HepG2 (cell line): ENCODE results near the gene ZNF584. TPM values are rescaled to one million over a fixed set of nuclear protein-coding genes. Genes with fewer than 3 reads are reported as not detected.
A peak's percentile ranks its signal among the peaks of the same experiment; 100 is the strongest.

ENCODE experiments used
- ATAD3A ChIP-seq: sonication (generic); formaldehyde crosslinking; IDR thresholded peaks from 2 replicates; pipeline ENCODE4 v1.4.0; 2020; ENCODE audit warnings: missing genetic modification reagents
- ATF1 ChIP-seq: IDR thresholded peaks from 2 replicates; pipeline ENCODE4 v1.6.1; 2016; ENCODE audit warnings: mild to moderate bottlenecking, control low read depth
- ATF5 ChIP-seq: sonication (generic); formaldehyde crosslinking; IDR thresholded peaks from 2 replicates; pipeline ENCODE4 v1.4.0; 2020; ENCODE audit warnings: mild to moderate bottlenecking, low read depth, missing genetic modification reagents
- ATF7-NPFF ChIP-seq: sonication (generic); formaldehyde crosslinking; IDR thresholded peaks from 2 replicates; pipeline ENCODE4 v1.8.1; 2023; ENCODE audit warnings: mild to moderate bottlenecking, low read depth, missing genetic modification reagents, moderate library complexity
- CBX5 ChIP-seq: sonication (generic); formaldehyde crosslinking; IDR thresholded peaks from 2 replicates; pipeline ENCODE4 v1.4.0; 2020; ENCODE audit warnings: missing genetic modification reagents, borderline replicate concordance
- FOXP4 ChIP-seq: sonication (generic); formaldehyde crosslinking; IDR thresholded peaks from 2 replicates; pipeline ENCODE4 v1.4.0; 2020; ENCODE audit warnings: missing genetic modification reagents
- HDAC1 ChIP-seq: sonication (generic); formaldehyde crosslinking; IDR thresholded peaks from 2 replicates; pipeline ENCODE4 v1.5.1; 2020; ENCODE audit warnings: mild to moderate bottlenecking, missing genetic modification reagents
- NFIC ChIP-seq: IDR thresholded peaks from 2 replicates; pipeline ENCODE4 v1.6.1; 2012; ENCODE audit warnings: mild to moderate bottlenecking, low read length, inconsistent platforms
- PPARG ChIP-seq: conservative IDR thresholded peaks from 2 replicates; pipeline ENCODE4 v1.6.1; 2016; ENCODE audit warnings: missing biosample characterization, missing genetic modification reagents
- SMARCC2 ChIP-seq: fragments of 450-650 bp; IDR thresholded peaks from 2 replicates; pipeline ENCODE4 v1.6.1; 2017; ENCODE audit warnings: antibody characterized with exemption, mild to moderate bottlenecking
- SNAPC5 ChIP-seq: sonication (generic); formaldehyde crosslinking; IDR thresholded peaks from 2 replicates; pipeline ENCODE4 v1.8.1; 2023; ENCODE audit warnings: mild to moderate bottlenecking, missing genetic modification reagents, borderline replicate concordance
- SOX5 ChIP-seq: IDR thresholded peaks from 2 replicates; pipeline ENCODE4 v1.6.1; 2016; ENCODE audit warnings: borderline replicate concordance
- SYNCRIP ChIP-seq: fragments of 200-400 bp; formaldehyde crosslinking; IDR thresholded peaks from 2 replicates; pipeline ENCODE4 v1.6.1; 2018; ENCODE audit warnings: mild to moderate bottlenecking, low read depth, low read length; ENCODE audit not compliant: insufficient read depth
- TCF7 ChIP-seq: sonication (generic); IDR thresholded peaks from 2 replicates; pipeline ENCODE4 v1.6.1; 2016; ENCODE audit warnings: antibody characterized with exemption, low read depth
- ZBTB8A ChIP-seq: sonication (generic); formaldehyde crosslinking; IDR thresholded peaks from 2 replicates; pipeline ENCODE4 v1.4.0; 2020; ENCODE audit warnings: mild to moderate bottlenecking, low read depth, missing genetic modification reagents, borderline replicate concordance
- ZNF101 ChIP-seq: sonication (generic); formaldehyde crosslinking; IDR thresholded peaks from 2 replicates; pipeline ENCODE4 v1.4.0; 2020; ENCODE audit warnings: mild to moderate bottlenecking, low read depth, missing genetic modification reagents, borderline replicate concordance
- ZNF574 ChIP-seq: sonication (generic); formaldehyde crosslinking; IDR thresholded peaks from 2 replicates; pipeline ENCODE4 v1.4.0; 2020; ENCODE audit warnings: missing genetic modification reagents
- ZNF740 ChIP-seq: sonication (generic); formaldehyde crosslinking; IDR thresholded peaks from 2 replicates; pipeline ENCODE4 v1.4.0; 2020; ENCODE audit warnings: missing genetic modification reagents
- ZNF749 ChIP-seq: sonication (generic); formaldehyde crosslinking; IDR thresholded peaks from 2 replicates; pipeline ENCODE4 v1.8.0; 2022; ENCODE audit warnings: mild to moderate bottlenecking, missing genetic modification reagents, moderate library complexity, borderline replicate concordance
- ZNF788 ChIP-seq: sonication (generic); formaldehyde crosslinking; IDR thresholded peaks from 2 replicates; pipeline ENCODE4 v1.5.0; 2020; ENCODE audit warnings: mild to moderate bottlenecking, missing genetic modification reagents, borderline replicate concordance
- ZNF800 ChIP-seq: sonication (generic); formaldehyde crosslinking; IDR thresholded peaks from 2 replicates; pipeline ENCODE4 v1.4.0; 2020; ENCODE audit warnings: missing genetic modification reagents
- polyA plus RNA-seq, 8 experiments: library from polyadenylated mRNA; depleted of rRNA in 3 of 8; stranded (reverse) in 7 of 8; unstranded in 1 of 8; fragments of >200 nt; fragmentation: Illumina TruSeq in 4 of 8; extraction: Trizol in 4 of 8; gene quantifications; 2 replicates each; pipeline versions ENCODE4 v1.2.1 to v1.2.3, GENCODE V29; 2011 to 2016; ENCODE audit warnings: low read depth in 4 of 8, missing spikeins in 1 of 8, mixed read lengths in 1 of 8; ENCODE audit not compliant: insufficient read depth in 1 of 8
- total RNA-seq, 5 experiments: library from RNA; depleted of rRNA; stranded (reverse); fragments of >200 nt; fragmentation: Illumina TruSeq; extraction: Trizol; gene quantifications; 2 replicates each; pipeline ENCODE4 v1.2.3, GENCODE V29; 2016; ENCODE audit warnings: low read depth in 1 of 5

Gene ZNF584
- total and polyA plus RNA-seq, 2 of the 13 experiments (the other 11 are each of a cell fraction or from before 2014, with no cell fraction given) = 2.4 to 7.0 TPM

- TF ChIP-seq ZNF574 (peak; percentile 92), ATAD3A (CRISPR knock-in tag) (no peak), ATF1 (CRISPR knock-in tag) (peak; percentile 93), ZBTB8A (CRISPR knock-in tag) (0 out of 2 replicates have a peak, but pooled peaks have one; percentile 27), ZNF740 (CRISPR knock-in tag) (peak; percentile 42; the same call in 1 of the 2 replicates), SOX5 (CRISPR knock-in tag) (0 out of 2 replicates have a peak, but pooled peaks have one; percentile 12), ATF5 (CRISPR knock-in tag) (no peak; the same call in 1 of the 2 replicates), HDAC1 (peak; percentile 52), ZNF800 (peak; percentile 66; the same call in 1 of the 2 replicates), CBX5 (0 out of 2 replicates have a peak, but pooled peaks have one; percentile 62), SNAPC5 (CRISPR knock-in tag) (0 out of 2 replicates have a peak, but pooled peaks have one; percentile 62), ZNF788 (CRISPR knock-in tag) (peak; percentile 24; the same call in 1 of the 2 replicates), ZNF749 (CRISPR knock-in tag) (peak; percentile 53; the same call in 1 of the 2 replicates), SYNCRIP (no peak), NFIC (no peak), ZNF101 (CRISPR knock-in tag) (peak; percentile 1), SMARCC2 (no peak), ATF7-NPFF (CRISPR knock-in tag) (peak; percentile 65), FOXP4 (CRISPR knock-in tag) (0 out of 2 replicates have a peak, but pooled peaks have one; percentile 14), TCF7 (no peak), PPARG (CRISPR knock-in tag) (no peak; the same call in 1 of the 2 replicates)
Observed at GRCh38 chr19:58386576-58387337, 21.7 kb upstream of the ZNF584 start, which contains the start of gene RPS5 (continued).
